NCI-H446 treated with DMSO at 0.1 percent for 48 hours (cell line): ENCODE results near the gene PRRC2C.
"Not testable (repeated sequence)": the region's sequence is repeated elsewhere in the genome, so short reads cannot be mapped to it uniquely, and the experiment has no call there.

Experiments
- DNase-seq: peaks from one replicate; lab custom pipeline; 2025; lab: John Stamatoyannopoulos, UW

The PRRC2C gene

DNA sequence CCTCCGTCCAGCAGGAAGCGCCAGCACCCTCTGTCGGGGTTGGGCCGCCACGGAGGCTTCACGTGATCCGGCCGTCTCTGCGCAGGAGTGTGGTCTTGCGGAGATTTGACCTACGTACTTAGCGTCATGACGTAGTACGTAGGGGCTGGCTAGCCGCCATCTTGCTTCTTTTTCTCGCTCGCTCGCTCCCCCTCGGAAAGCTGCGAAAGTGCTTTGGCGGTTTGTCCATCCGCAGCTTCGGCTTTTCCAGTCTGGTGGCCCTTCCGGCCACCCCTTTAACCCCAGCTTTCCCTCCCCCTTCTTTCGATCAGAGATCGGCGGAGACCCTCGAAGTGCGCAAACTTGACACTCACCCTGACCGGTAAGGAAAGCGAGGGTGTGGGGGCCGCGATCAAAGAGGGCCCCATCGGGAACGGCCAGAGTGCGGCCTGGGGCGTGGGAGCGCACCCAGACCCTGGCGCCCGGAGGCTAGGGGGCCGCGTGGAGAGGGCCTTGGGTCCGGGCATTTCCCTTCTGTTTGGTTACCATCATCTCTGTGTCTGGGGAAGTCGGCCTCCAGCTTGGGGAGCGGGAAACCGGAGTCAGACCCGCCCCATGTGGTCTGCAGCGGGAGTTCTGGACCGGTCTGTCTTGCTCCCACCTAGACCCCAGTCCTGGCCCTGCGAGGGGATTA lies at the start of gene PRRC2C:
Gene PRRC2C, plus strand, starts transcription at position 156 of the 673 bp plus-strand sequence. CDS start 26,559 bp downstream, outside the sequence.
- DNase-seq = peak; percentile 98

DNA sequence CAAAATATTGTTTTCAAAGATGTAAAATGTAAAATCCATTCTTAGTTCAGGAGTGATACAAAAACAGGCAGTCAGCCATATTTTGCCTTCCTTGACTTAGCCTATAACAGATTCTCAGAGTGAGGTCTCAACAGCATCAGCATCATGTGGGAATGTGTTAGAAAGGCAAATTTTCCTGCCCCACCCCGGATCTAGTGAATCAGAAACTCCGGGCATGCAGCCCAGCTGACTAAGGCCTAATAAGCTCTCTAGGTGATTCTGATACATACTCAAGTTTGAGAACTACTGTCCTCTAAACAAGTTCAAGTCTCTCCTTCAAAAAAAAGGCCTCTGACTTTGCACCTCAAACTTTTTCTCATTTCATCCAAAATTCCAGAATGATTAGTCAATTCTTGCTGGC lies 46.9 kb upstream of the PRRC2C start:
- peak; percentile 29 for DNase-seq

DNA sequence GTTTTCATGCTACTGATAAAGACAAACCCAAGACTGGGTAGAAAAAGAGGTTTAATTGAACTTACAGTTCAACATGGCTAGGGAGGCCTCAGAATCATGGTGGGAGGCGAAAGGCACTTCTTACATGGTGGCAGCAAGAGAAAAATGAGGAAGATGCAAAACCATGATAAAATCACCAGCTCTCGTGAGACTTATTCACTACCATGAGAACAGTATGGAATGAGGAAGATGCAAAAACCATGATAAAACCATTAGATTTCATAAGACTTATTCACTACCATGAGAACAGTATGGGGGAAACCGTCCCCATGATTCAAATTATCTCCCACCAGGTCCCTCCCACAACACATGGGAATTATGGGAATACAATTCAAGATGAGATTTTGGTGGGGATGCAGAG lies 45.1 kb upstream of the PRRC2C start:
- not testable (repeated sequence) for DNase-seq

DNA sequence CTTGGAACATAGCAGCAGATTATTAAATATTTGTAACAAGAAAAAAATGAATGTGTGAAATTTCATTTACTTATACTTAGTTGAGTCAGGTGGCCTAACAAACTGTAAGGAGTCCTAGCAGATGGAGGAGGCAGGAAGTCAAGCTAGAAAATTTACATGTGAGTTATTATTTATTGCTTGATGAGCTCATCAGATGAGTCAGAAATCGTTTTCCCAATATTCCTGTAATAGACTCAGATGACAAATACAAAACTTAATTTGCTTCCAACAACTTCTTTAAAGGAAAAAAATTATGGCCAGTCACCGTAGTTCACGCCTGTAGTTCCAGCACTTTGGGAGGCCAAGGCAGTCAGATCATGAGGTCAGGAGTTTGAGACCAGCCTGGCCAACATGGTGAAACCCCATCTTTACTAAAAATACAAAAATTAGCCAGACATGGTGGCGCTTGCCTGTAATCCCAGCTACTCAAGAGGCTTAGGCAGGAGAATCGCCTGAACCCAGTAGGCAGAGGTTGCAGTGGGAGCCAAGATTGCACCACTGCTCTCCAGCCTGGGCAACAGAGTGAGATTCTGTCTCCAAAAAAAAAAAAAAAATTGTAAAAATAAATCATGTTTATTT lies 43.9 kb upstream of the PRRC2C start:
- DNase-seq = peak; percentile 68

DNA sequence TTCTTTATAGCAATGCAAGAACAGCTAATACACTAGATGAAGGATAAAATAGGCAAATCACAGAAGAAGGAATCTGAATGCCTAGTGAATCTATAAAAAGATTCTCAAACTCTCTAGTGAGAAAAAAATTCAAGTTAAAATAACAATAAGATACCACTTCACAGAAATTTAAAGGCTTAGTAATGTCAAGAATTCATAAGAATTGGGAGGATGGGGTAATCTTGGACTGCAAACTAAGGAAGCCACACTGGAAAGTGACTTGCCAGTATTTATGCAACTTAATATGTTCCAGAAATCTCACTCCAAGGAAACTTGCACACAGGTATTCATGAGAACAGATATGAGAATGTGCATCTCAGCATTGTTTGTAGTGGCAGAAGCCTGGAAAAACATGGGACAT lies 38.9 kb upstream of the PRRC2C start:
- DNase-seq = no peak

DNA sequence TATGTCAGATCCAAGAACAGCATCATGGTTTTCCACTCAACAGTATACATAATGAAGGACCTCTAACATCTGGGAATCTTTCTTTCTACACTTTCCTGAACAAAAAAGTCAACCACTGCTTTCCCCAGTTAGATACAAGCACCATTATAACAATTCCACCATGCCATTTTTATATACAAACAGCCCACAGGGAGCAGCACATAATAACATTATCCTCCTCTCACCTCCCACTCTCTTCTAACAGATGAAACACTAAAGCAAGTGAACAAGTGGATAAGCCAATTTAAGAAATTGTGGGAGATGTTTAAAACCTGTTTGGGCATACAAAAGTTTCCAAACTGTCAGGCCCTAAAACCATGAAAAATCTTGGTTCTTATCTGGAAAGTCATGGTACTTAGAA lies 29.4 kb upstream of the PRRC2C start:
- DNase-seq = no peak

DNA sequence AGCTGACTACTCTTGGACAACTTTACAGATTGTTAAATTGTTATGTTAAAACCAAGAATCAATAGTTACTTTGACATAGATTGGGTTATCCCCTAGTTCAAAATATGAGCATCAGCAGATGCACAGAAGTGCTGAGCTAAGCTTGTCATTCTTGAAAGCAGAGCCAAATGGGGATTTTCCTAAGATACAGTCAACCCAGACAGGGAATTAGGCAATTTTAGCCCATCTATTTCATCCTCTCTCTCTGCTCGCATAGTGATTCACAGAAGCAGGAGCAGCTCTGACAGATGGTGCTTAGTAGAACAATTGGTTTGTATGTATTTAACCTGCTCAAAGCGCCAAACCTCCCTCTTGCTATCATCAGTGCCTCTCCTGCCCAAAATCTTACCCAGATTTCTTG lies 27.9 kb upstream of the PRRC2C start:
- DNase-seq = peak; percentile 50

DNA sequence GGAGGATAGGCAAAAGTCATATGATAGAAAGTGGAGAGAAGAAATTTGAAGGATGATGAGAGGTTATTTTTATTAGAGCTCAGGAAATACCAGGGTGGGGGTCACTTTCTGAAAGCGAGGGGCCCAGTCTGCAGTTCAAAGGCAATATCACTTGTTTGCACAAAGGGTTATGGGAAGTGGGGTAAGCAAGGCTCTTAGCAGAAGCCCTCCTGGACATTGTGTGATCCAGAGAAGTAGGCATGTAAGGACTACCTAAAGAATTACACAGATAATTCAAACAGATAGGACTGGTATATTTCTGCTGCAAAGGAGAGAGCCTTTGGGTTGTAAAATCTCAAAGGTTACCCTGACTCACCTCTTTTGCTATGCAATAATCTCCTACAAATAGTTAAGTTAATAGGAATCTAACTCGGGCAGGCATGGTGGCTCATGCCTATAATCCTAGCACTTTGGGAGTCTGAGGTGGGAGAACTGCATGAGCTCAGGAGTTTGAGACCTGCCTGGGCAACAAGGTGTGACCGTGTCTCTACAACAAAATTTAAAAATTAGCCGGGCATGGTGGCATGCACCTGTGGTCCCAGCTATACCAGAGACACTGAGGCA lies 25.2 kb upstream of the PRRC2C start:
- no peak for DNase-seq

DNA sequence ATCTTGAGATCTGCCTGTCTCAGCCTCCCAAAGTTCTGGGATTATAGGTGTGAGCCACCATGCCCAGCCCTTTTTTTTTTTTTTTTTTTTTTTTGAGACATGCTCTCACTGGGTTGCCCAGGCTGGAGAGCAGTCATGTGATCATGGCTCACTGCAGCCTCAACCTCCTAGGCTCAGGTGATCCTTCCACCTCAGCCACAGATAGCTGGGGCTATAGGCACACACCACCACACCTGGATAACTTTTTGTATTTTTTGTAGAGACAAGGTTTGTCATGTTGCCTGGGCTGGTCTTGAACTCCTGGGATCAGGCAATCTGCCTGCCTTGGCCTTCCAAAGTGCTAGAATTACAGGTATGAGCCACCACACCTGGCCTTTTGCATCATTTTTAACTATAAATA lies 17.7 kb upstream of the PRRC2C start:
- DNase-seq = no peak

DNA sequence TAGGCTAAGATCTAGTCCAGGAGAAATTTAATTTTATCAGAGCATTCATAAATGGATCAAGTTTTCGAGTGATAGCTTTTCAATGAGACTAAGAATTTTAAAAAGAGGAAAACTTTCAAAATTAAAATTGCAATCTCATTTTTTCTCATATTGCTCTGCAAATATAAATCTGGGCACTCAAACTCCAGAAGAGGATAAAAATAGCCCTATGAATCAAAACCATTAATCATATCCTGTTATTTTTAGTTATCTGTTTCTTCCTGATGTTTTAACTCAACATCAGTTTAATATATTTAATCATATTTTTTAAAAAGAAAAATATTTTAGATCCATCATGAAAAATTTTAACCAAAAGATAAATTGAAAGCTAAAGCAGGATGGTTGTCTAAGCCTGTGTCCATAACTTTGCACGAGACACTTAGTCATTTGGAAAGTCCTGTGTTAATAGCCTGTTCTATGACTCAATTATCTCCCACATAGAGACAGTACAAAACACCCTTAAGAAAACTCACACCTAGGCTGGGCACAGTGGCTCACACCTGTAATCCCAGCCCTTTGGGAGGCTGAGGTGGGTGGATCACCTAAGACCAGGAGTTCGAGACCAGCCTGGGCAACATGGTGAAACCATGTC lies 17.1 kb upstream of the PRRC2C start:
- no peak for DNase-seq

DNA sequence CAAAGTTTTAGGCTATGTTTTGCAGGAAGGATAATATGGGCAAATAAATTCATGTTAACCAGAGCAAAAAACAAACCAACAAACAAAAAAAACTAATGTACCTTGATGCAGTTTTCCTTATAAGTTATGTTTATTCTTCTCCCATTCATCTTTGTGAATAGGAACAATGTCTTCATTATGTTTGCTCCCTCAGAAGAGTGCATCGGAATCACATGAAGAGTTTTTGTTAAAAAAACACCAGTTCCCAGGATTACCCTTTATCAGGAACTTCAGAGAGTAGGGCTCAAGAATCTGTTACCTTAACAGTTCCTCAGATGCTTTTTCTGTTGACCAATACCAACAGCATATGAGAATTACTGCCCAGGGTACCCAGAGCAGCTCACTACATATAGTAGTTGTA lies 14.6 kb upstream of the PRRC2C start:
- DNase-seq = no peak

DNA sequence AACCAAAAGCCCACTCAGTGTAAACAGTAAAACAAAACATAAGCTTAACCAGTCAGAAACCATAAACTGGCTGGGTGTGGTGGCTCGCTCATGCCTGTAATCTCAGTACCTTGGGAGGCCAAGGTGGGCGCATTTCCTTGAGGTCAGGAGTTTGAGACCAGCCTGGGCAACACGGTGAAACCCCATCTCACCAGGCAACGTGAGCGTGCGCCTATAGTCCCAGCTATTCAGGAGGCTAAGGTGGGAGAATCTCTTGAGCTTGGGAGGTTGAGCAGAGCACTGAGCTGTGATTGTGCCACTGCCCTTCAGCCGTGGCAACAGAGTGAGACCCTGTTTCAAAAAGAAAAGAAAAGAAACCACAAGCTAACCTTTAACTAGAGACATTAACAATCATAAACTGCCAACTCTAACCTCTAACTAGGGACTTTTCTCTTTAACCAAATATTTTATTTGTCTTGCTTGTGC lies 13.1 kb upstream of the PRRC2C start:
- DNase-seq = no peak

DNA sequence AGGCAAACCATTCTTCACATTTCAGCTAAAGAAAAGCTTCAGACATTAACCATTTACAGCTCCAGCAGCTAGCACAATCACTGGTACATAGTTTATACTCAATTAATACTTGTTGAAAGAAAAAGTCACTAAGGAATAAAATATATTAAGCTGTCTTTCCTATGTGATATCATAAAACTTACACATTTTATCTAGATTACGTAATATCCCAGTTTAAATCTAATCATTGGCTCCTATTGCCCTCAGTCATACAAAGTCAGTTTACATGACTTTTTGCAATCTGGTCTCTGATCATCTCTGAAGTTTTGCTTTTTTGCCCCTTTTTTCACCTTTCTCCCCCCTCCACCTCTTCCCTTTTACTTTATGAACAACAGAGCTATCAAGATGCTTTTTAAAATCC lies 8.5 kb upstream of the PRRC2C start:
- DNase-seq = no peak

DNA sequence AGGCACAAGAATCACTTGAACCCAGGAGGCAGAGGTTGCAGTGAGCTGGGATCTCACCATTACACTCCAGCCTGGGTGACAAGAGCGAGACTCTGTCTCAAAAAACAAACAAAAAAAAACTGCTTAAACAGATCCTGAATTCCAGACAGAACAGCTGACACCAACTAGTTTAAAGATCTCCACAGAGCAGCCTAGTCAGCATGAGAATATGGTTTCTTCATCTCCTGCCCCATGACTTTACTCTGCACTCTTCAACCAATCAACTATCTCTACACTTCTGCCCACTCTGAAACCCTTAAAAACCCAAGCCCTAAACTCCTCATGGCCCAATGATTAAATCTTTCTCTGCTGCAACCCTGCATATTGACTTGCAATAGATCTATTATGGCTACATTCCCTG lies 7.5 kb upstream of the PRRC2C start:
- DNase-seq = no peak

DNA sequence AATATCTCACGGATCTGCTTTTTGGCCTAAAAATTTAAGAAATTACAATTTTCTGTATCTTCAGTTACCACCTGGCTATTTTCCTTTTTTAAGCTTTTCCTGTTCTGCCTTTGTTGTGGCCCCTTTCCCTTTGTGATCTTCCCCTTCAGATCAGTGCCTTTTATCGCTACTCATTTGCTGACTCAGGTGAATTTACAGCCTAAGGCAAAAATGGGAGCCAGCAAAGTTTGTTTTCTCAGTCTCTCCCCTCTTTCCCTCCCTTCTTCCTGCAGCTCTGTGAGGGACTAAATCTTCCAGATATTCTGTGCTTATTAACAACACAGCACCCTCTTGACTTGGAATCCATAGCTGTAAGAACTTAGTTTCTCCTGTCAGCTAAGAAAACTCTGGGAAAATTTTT lies 5.3 kb upstream of the PRRC2C start:
- no peak for DNase-seq

DNA sequence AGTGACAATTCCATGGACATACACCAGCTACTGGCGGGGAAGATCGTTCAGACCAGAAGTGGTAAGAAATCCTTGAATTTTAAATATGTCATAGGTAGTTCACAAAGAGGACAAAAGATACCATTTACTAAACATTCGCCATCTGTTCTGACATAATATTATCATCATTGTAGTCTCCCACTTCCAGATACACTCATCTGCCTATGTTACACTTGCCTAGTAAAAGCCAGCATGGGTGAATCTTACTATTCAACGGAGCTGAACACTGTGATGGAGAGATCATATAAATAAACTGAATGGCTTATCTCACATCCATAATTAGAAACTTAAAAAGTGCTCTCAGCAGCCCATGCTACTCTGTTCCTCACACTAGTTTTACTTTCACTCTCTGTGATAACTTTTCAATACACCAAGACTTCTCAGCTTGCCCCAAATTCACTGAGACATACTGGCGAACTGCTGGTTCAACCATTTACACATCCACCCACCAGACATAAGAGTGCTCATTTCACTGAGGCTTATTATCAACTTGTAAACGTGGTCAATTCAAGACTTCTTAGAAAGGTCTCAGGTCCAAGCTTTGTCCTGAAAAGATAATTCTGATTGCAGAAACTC lies 463 bp upstream of the PRRC2C start:
- DNase-seq = no peak

DNA sequence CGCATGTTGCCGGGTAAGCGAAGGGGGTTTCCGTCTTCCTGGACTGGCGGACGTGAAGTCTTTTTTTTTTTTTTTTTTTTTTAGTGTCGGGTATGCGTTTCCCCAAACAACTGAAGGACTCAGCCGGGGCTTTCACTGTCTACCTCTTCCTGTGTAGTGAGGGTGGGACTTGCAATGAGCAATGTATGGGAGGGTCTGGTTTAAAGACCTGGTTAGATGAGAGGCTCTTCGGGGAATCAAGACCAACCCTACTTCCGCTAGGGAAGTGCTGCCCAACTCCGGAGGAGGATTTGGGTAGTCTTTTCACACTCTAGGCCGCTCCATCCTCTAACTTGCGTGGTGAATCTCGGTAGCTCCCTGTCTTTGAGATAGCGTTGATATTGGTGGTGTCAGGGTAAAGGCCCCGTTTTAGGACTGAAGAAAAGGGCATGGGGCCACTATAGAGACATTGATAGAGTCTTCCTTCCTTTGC lies 754 bp downstream of the PRRC2C start:
- DNase-seq = peak; percentile 28

DNA sequence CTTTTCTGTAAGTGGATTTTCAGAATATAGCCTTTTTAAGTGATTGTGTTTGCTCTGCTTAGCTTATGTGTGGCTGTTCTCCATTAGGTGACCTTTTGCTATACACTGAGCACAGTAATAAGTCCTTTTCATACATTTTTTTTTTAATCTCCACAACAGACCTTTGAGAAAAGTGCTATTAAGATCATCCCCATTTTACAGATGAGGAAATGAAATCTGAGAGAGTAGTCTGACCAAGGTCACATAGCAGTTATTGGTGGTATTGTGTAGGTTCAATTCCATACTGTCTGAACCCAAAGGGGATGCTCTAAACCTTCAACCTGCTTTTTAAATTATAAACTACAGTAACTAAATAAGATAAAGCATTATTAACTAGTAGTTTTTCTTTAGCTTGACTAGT lies 1.7 kb downstream of the PRRC2C start:
- DNase-seq = no peak

DNA sequence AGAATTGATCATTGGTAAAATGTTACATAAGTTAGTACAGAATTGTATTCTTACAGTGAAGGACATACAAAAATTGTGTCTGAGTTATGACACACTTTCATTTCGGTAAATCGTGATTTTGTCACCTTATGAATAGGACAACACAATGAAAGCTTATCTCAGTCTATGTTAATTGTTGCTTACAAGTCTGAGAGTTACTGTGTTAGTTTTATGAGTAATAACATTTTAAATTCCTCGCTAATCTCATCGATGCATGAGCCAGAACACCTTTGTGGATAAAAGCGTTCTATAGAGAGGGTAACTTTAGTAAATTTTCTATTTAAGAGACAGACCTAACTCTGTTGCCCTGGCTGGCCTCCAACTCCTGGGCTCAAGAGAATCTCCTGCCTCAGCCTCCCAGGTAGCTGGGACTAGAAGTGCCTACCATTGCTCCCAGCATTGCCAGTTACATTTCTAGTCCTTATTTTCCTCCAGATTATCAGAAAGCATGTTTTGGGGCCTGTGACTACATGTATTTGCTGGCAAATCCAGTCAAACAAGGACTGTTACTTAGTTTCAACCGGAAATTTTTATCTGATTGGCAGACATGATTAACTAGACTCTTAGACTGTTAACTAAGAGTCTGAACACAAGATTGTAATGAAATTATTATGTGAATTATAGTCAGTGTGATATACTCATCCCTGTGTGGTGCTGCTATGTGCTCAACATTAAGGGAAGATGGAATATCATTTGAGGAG lies 3.0 kb downstream of the PRRC2C start:
- DNase-seq = no peak

DNA sequence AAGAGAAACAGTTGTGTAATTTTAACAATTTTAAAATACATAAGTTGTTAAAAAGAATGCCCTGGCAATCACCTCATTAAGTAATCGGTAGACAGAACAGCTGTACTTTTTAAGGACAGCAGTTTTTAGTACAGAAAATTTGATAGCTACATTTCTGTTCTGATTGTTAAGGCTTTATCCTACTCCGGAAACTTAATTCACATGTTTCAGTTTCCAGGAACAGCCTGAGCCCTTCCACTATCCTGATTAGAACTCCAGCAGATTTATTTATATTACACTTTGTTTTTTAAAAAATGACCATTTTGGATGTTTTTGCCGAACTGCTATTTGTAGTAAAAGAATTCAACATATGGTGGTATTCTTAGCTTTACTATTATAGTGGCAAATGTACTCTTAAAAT lies 8.7 kb downstream of the PRRC2C start:
- DNase-seq = no peak

DNA sequence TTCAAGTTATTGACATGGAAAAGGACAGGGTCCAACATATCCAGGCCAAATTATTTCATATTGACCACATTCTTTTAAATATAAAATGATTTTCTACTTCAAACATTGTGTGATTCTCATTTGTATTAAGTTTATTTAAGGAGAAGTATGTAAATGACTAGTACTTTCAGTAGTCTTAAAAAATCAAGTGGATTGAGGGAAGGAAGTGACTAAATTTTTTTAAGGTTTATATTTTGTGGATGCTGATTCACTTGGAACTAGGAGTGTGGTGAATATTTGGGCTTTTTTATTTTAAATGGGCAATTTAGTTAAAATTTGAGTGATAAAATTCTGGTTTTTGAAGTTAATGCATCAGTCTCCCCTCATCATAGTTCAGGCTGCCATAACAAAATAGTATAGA lies 10.1 kb downstream of the PRRC2C start:
- DNase-seq = no peak

DNA sequence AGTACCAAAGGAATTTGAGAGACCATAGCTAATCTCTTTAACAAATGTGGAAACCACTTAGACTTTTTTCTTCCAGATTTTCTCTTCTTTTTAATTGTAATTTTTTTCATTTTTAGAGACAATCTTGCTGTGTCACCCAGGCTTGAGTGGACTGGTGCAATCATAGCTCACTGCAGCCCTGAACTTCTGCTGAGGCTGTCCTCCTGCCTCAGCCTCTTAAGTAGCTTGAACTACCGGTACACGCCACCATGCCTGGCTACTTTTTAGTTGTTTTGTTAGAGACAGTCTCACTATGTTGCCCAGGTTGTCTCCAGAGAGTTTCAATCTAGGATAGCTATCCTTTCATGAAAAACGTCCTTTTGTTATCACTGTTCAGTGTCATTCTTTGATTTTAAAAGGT lies 15.0 kb downstream of the PRRC2C start:
- DNase-seq = no peak
